PC-9 (cell line): Measurements from ENCODE around the gene CSNK1E. TPM values are rescaled to one million over a fixed set of nuclear protein-coding genes. Genes with fewer than 3 reads are reported as not detected.

ENCODE experiments used
- BruUV-seq: library from RNA; stranded (reverse); fragments of 400-500 nt; replicated peaks from 2 replicates; lab custom pipeline; 2021; lab: Mats Ljungman, UMichigan
- CTCF ChIA-PET: fragments of 300-600 bp; sonication (Branson Sonifier 250); formaldehyde crosslinking; loops from one replicate; lab custom pipeline; 2022; ENCODE audit warnings: antibody characterized with exemption; lab: Charles Lee
- POLR2A ChIA-PET: fragments of 300-600 bp; sonication (Branson Sonifier 250); formaldehyde crosslinking; loops from one replicate; lab custom pipeline; 2022; ENCODE audit warnings: antibody characterized with exemption; ENCODE audit not compliant: unreplicated experiment; lab: Charles Lee
- DNase-seq, 2 experiments: peaks; one replicate each; pipeline versions ENCODE4 v3.0.0 to v3.0.0-alpha.2; 2015 to 2022; ENCODE audit warnings: mixed read lengths in 1 of 2
- H2AFZ ChIP-seq: fragments of 200-600 bp; sonication (generic); 2 replicates; pipeline ENCODE4 v1.8.1; 2017; ENCODE audit warnings: antibody characterized with exemption
- H3F3A ChIP-seq: fragments of 200-600 bp; sonication (generic); 2 replicates; pipeline ENCODE4 v1.8.1; 2017; ENCODE audit warnings: antibody characterized with exemption, mild to moderate bottlenecking, low read depth; ENCODE audit not compliant: insufficient read depth
- H3K27ac ChIP-seq: fragments of 200-600 bp; sonication (generic); 2 replicates; pipeline ENCODE4 v1.6.1; 2016; ENCODE audit warnings: mixed run types
- H3K27me3 ChIP-seq: fragments of 200-600 bp; sonication (generic); 2 replicates; pipeline ENCODE4 v1.6.1; 2016; ENCODE audit warnings: low read depth, mixed run types; ENCODE audit not compliant: insufficient read depth
- H3K36me3 ChIP-seq: fragments of 200-600 bp; sonication (generic); 2 replicates; pipeline ENCODE4 v1.6.1; 2016; ENCODE audit warnings: low read depth, mixed run types
- H3K4me1 ChIP-seq: fragments of 200-600 bp; sonication (generic); replicated peaks from 2 replicates; pipeline ENCODE4 v1.6.1; 2016; ENCODE audit warnings: mixed run types; ENCODE audit not compliant: insufficient read depth
- H3K4me2 ChIP-seq: fragments of 200-600 bp; sonication (generic); 2 replicates; pipeline ENCODE4 v1.6.1; 2017; ENCODE audit warnings: mixed run types
- H3K4me3 ChIP-seq: fragments of 200-600 bp; sonication (generic); 2 replicates; pipeline ENCODE4 v1.6.1; 2016; ENCODE audit warnings: mixed run types
- H3K79me2 ChIP-seq: fragments of 200-600 bp; sonication (generic); 2 replicates; pipeline ENCODE4 v1.6.1; 2017; ENCODE audit warnings: low read depth, mixed run types
- H3K9me2 ChIP-seq: fragments of 200-600 bp; sonication (generic); 2 replicates; pipeline ENCODE4 v1.8.1; 2017; ENCODE audit warnings: mild to moderate bottlenecking; ENCODE audit not compliant: insufficient read depth
- H3K9me3 ChIP-seq: fragments of 200-600 bp; sonication (generic); 2 replicates; pipeline ENCODE4 v1.8.1; 2016; ENCODE audit warnings: low read depth; ENCODE audit not compliant: insufficient read depth
- H4K20me1 ChIP-seq: fragments of 200-600 bp; sonication (generic); 2 replicates; pipeline ENCODE4 v1.8.1; 2017; ENCODE audit not compliant: insufficient read depth
- EZH2 ChIP-seq: fragments of 200-600 bp; sonication (generic); IDR thresholded peaks from 2 replicates; pipeline ENCODE4 v1.8.0; 2017; ENCODE audit warnings: antibody characterized with exemption, low read depth
- intact Hi-C: fragments of 100-400 bp; cut with micrococcal nuclease; formaldehyde crosslinking; loops from one replicate; pipeline ENCODE4 v1.10.0; 2022; ENCODE audit not compliant: unreplicated experiment
- total RNA-seq: library from RNA; stranded (reverse); gene quantifications from 2 replicates; pipeline ENCODE4 v1.2.3, GENCODE V29; 2021
- TF ChIP-seq, protein P1 (sequence below): fragments of 200-600 bp; sonication (generic); conservative IDR thresholded peaks from 2 replicates; pipeline ENCODE4 v1.6.1; 2017; ENCODE audit warnings: mixed run types, antibody characterized with exemption, mild to moderate bottlenecking, moderate library complexity

Gene CSNK1E
- total RNA-seq, 1 experiment from 2014 or later = 348 TPM

DNA sequence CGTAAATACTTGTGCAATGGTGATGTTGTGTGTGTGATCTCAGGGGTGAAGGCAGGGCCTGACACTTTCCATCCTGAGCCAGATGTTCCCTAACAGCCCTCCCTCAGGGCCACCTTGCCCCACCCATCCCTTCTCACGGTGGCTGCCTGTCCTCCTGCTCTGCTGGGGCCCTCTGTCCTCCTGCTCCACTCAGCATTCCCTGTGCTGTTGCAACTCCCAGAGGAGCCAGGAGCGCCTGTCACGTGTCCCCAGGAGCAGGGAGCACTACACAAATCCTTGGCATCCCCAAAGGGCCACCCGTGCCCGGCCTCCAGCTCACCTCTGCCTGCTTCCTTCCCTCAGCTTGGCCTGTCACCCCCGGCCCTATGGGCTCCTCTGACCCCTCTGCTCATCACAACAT, 10.2 kb upstream of the CSNK1E start:
- H3K27me3 ChIP-seq = no peaks in the 10 kb centered on the region
- BruUV-seq = no TSS peak
- H3K4me2 ChIP-seq = peak overlapping the region; percentile 43
- H3K9me2 ChIP-seq = no peaks in the 10 kb centered on the region
- ChIA-PET CTCF (no interaction called here), POLR2A (no interaction called here)
- no peak overlapping the region for H3K4me3 ChIP-seq
- no peaks in the 10 kb centered on the region for H3K36me3 ChIP-seq
- peaks cover 15% of the 10 kb centered on the region; the same call in 1 of the 2 replicates for H3F3A ChIP-seq
- H4K20me1 ChIP-seq = no peaks in the 10 kb centered on the region
- peak overlapping the region; percentile 38; the same call in 1 of the 2 replicates for H3K27ac ChIP-seq
- no peak for TF ChIP-seq EZH2
- TF ChIP-seq, protein P1, sequence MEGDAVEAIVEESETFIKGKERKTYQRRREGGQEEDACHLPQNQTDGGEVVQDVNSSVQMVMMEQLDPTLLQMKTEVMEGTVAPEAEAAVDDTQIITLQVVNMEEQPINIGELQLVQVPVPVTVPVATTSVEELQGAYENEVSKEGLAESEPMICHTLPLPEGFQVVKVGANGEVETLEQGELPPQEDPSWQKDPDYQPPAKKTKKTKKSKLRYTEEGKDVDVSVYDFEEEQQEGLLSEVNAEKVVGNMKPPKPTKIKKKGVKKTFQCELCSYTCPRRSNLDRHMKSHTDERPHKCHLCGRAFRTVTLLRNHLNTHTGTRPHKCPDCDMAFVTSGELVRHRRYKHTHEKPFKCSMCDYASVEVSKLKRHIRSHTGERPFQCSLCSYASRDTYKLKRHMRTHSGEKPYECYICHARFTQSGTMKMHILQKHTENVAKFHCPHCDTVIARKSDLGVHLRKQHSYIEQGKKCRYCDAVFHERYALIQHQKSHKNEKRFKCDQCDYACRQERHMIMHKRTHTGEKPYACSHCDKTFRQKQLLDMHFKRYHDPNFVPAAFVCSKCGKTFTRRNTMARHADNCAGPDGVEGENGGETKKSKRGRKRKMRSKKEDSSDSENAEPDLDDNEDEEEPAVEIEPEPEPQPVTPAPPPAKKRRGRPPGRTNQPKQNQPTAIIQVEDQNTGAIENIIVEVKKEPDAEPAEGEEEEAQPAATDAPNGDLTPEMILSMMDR = no peak
- no peaks in the 10 kb centered on the region for H3K9me3 ChIP-seq
- DNase-seq = no peak
- intact Hi-C loops = no loop called here
- 0 out of 2 replicates have a peak overlapping the region, but pooled peaks have one; percentile 34 for H2AFZ ChIP-seq
- H3K4me1 ChIP-seq = peaks cover 13% of the 10 kb centered on the region
- H3K79me2 ChIP-seq = no peaks in the 10 kb centered on the region

DNA sequence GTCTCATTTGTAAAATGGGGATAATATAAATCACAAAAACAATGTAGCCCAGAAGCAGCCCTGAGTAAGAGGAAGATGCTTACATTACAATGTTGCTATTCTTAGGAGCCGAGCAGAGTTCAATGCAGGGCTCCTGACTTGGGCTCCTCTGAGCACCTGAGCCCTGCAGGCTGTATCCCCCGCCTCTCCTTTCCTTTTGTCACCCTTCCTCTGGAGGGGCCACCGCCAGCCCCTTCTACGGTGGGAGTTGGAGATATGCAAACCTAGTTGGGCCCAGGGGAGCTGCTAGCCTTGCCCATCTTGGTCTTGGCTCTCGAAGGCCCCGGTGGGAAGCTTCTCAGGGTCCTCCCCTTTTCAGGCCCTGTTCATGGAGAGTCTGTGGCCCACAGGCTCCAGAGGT, 8.4 kb upstream of the CSNK1E start:
- Histone ChIP-seq H3K27ac (no peak overlapping the region), H3K4me2 (no peak overlapping the region), H3K4me1 (peaks cover 13% of the 10 kb centered on the region), H3K9me2 (no peaks in the 10 kb centered on the region), H3F3A (peaks cover 17% of the 10 kb centered on the region; the same call in 1 of the 2 replicates), H3K4me3 (no peak overlapping the region), H4K20me1 (no peaks in the 10 kb centered on the region), H3K27me3 (no peaks in the 10 kb centered on the region), H2AFZ (no peak overlapping the region), H3K9me3 (no peaks in the 10 kb centered on the region), H3K36me3 (no peaks in the 10 kb centered on the region), H3K79me2 (no peaks in the 10 kb centered on the region)
- ChIA-PET CTCF (no interaction called here), POLR2A (interaction anchor here (0.5 kb wide), 1 partner anchor 16 kb away, joined by 7 read pairs; no protein-coding TSS in a partner anchor)
- no peak for DNase-seq
- no TSS peak for BruUV-seq
- TF ChIP-seq EZH2 = no peak
- TF ChIP-seq, protein P1 = no peak
- intact Hi-C loops = no loop called here

- peaks cover 43% of the 10 kb centered on the region for H3F3A ChIP-seq
- no peak overlapping the region for H3K4me2 ChIP-seq
- no peak for TF ChIP-seq EZH2
- TF ChIP-seq, protein P1 = no peak
- H3K27ac ChIP-seq = no peak overlapping the region
- no peak for DNase-seq
- H3K27me3 ChIP-seq = no peaks in the 10 kb centered on the region
- POLR2A ChIA-PET = no interaction called here
- peaks cover 12% of the 10 kb centered on the region for H3K79me2 ChIP-seq
- no TSS peak for BruUV-seq
- no peak overlapping the region for H2AFZ ChIP-seq
- peaks cover 25% of the 10 kb centered on the region for H3K4me1 ChIP-seq
- no peaks in the 10 kb centered on the region for H3K36me3 ChIP-seq
- H4K20me1 ChIP-seq = peaks cover 6% of the 10 kb centered on the region; the same call in 1 of the 2 replicates
- H3K4me3 ChIP-seq = no peak overlapping the region
- intact Hi-C loops = no loop called here
- H3K9me2 ChIP-seq = no peaks in the 10 kb centered on the region
- no peaks in the 10 kb centered on the region for H3K9me3 ChIP-seq
- CTCF ChIA-PET = no interaction called here
Measured at GRCh38 chr22:38320605-38321402, 3.6 kb upstream of the CSNK1E start.
